GM12878 (cell line): ENCODE results near the gene MEIOB. TPM values are rescaled to one million over a fixed set of nuclear protein-coding genes. Genes with fewer than 3 reads are reported as not detected.

Experiments used
- CBFB ChIP-seq: IDR thresholded peaks from 2 replicates; pipeline ENCODE4 v1.6.1; 2016; ENCODE audit warnings: antibody characterized with exemption, low read depth
- CEBPZ ChIP-seq: fragments of 150-350 bp; IDR thresholded peaks from 2 replicates; pipeline ENCODE4 v1.6.1; 2016; ENCODE audit warnings: low read depth, low read length
- CREB1 ChIP-seq: IDR thresholded peaks from 2 replicates; pipeline ENCODE4 v1.6.1; 2012; ENCODE audit warnings: low read depth, mild to moderate bottlenecking, inconsistent platforms
- EZH2 ChIP-seq: IDR thresholded peaks from 2 replicates; pipeline ENCODE4 v1.6.1; 2012; ENCODE audit warnings: low read depth, mild to moderate bottlenecking, control low read depth, inconsistent platforms, low read length, borderline replicate concordance; ENCODE audit not compliant: control insufficient read depth
- GABPA ChIP-seq: IDR thresholded peaks from 2 replicates; pipeline ENCODE4 v1.6.1; 2014; ENCODE audit warnings: antibody characterized with exemption, low read depth, mild to moderate bottlenecking, inconsistent platforms
- HDAC2 ChIP-seq: fragments of 200-600 bp; sonication (generic); IDR thresholded peaks from 2 replicates; pipeline ENCODE4 v1.6.1; 2017
- MXI1 ChIP-seq: fragments of 150-350 bp; IDR thresholded peaks from 2 replicates; pipeline ENCODE4 v1.6.1; 2011; ENCODE audit warnings: low read depth, mild to moderate bottlenecking, inconsistent platforms, low read length, improper control_type of control experiment
- NR2F1 ChIP-seq: fragments of 450-650 bp; conservative IDR thresholded peaks from 2 replicates; pipeline ENCODE4 v1.6.1; 2017; ENCODE audit warnings: mild to moderate bottlenecking
- RBBP5 ChIP-seq: fragments of 200-600 bp; sonication (generic); conservative IDR thresholded peaks from 2 replicates; pipeline ENCODE4 v1.6.1; 2016
- SIN3A ChIP-seq: IDR thresholded peaks from 2 replicates; pipeline ENCODE4 v1.6.1; 2012; ENCODE audit warnings: low read depth, low read length, improper control_type of control experiment
- SREBF1 ChIP-seq: IDR thresholded peaks from 2 replicates; pipeline ENCODE4 v1.6.1; 2012; ENCODE audit warnings: mild to moderate bottlenecking, low read length
- SRF ChIP-seq, 2 experiments: IDR thresholded peaks; 2 replicates each; pipeline ENCODE4 v1.6.1; 2011; ENCODE audit warnings: low read depth in 2 of 2, low read length in 2 of 2, mild to moderate bottlenecking in 1 of 2, moderate library complexity in 1 of 2
- STAT1 ChIP-seq: fragments of 450-650 bp; conservative IDR thresholded peaks from 2 replicates; pipeline ENCODE4 v1.6.1; 2014; ENCODE audit warnings: antibody characterized with exemption, mild to moderate bottlenecking
- TBL1XR1 ChIP-seq: IDR thresholded peaks from 2 replicates; pipeline ENCODE4 v1.6.1; 2012; ENCODE audit warnings: low read depth, low read length, improper control_type of control experiment
- WRNIP1 ChIP-seq: IDR thresholded peaks from 2 replicates; pipeline ENCODE4 v1.6.1; 2011; ENCODE audit warnings: low read depth, low read length, improper control_type of control experiment, borderline replicate concordance
- ZBTB4 ChIP-seq: fragments of 450-650 bp; formaldehyde crosslinking; IDR thresholded peaks from 2 replicates; pipeline ENCODE4 v1.4.0; 2022; ENCODE audit warnings: mild to moderate bottlenecking, moderate library complexity
- ZNF207 ChIP-seq: fragments of 450-650 bp; IDR thresholded peaks from 2 replicates; pipeline ENCODE4 v1.6.1; 2014; ENCODE audit warnings: antibody characterized with exemption, mild to moderate bottlenecking, borderline replicate concordance
- ZNF384 ChIP-seq: IDR thresholded peaks from 2 replicates; pipeline ENCODE4 v1.6.1; 2012; ENCODE audit warnings: low read depth, mild to moderate bottlenecking, low read length, improper control_type of control experiment, borderline replicate concordance
- polyA plus RNA-seq, 11 experiments: library from polyadenylated mRNA; depleted of rRNA in 4 of 11; unstranded in 6 of 11; stranded (reverse) in 5 of 11; fragments of >200 nt; fragmentation: Nextera tagmentation in 4 of 11; fragmentation: Illumina TruSeq in 1 of 11; extraction: Ambion mirVana in 4 of 11; extraction: Trizol in 1 of 11; gene quantifications; 1 replicate in 1 of 11; 2 replicates in 10 of 11; pipeline versions ENCODE4 v1.2.1 to v1.2.3, GENCODE V29; 2011 to 2016; ENCODE audit warnings: inconsistent platforms in 2 of 11, missing spikeins in 2 of 11, low read depth in 1 of 11
- total RNA-seq, 4 experiments: library from RNA; depleted of rRNA in 3 of 4; stranded (reverse); fragments of >200 nt in 3 of 4; fragmentation: Illumina TruSeq in 1 of 4; extraction: Trizol in 1 of 4; gene quantifications; 2 replicates each; pipeline versions ENCODE4 v1.2.1 to v1.2.3, GENCODE V29; 2013 to 2021
- TF ChIP-seq, protein P1 (sequence below): IDR thresholded peaks from 2 replicates; pipeline ENCODE4 v1.6.1; 2011; ENCODE audit warnings: borderline replicate concordance, low read depth, mild to moderate bottlenecking, moderate library complexity, low read length; ENCODE audit not compliant: insufficient read depth, poor library complexity, severe bottlenecking
- TF ChIP-seq, protein P2 (sequence below): IDR thresholded peaks from 2 replicates; pipeline ENCODE4 v1.6.1; 2012; ENCODE audit warnings: low read length, inconsistent platforms

MEIOB gene
- total and polyA plus RNA-seq, 10 of the 15 experiments (the other 5 are each of a cell fraction or from before 2014, with no cell fraction given) = 0.04 to 0.26 (median 0.09) TPM; not detected in 5

- TF ChIP-seq STAT1 (0 out of 2 replicates have a peak, but pooled peaks have one; percentile 25), MXI1 (peak; percentile 85; the same call in 1 of the 2 replicates), EZH2 (no peak), CBFB (no peak), SIN3A (peak; percentile 96), CEBPZ (peak; percentile 48; the same call in 1 of the 2 replicates), CREB1 (peak; percentile 36; the same call in 1 of the 2 replicates), WRNIP1 (no peak), ZNF207 (peak; percentile 93), HDAC2 (peak; percentile 93), GABPA (no peak), NR2F1 (peak; percentile 34; the same call in 1 of the 2 replicates), RBBP5 (no peak), ZBTB4 (CRISPR knock-in tag) (no peak), SRF (IDR thresholded peaks at IDR 0.05; ENCODE audit: low read depth in 2 of 2, low read length in 2 of 2) (no peak; a peak in 1 of 4 replicates), SREBF1 (no peak), ZNF384 (no peak), TBL1XR1 (peak; percentile 23; the same call in 1 of the 2 replicates)
- TF ChIP-seq, protein P1, sequence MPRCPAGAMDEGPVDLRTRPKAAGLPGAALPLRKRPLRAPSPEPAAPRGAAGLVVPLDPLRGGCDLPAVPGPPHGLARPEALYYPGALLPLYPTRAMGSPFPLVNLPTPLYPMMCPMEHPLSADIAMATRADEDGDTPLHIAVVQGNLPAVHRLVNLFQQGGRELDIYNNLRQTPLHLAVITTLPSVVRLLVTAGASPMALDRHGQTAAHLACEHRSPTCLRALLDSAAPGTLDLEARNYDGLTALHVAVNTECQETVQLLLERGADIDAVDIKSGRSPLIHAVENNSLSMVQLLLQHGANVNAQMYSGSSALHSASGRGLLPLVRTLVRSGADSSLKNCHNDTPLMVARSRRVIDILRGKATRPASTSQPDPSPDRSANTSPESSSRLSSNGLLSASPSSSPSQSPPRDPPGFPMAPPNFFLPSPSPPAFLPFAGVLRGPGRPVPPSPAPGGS = no peak
- TF ChIP-seq, protein P2, sequence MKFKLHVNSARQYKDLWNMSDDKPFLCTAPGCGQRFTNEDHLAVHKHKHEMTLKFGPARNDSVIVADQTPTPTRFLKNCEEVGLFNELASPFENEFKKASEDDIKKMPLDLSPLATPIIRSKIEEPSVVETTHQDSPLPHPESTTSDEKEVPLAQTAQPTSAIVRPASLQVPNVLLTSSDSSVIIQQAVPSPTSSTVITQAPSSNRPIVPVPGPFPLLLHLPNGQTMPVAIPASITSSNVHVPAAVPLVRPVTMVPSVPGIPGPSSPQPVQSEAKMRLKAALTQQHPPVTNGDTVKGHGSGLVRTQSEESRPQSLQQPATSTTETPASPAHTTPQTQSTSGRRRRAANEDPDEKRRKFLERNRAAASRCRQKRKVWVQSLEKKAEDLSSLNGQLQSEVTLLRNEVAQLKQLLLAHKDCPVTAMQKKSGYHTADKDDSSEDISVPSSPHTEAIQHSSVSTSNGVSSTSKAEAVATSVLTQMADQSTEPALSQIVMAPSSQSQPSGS = no peak
Observed at GRCh38 chr16:1826691-1827573, 45.0 kb downstream of the MEIOB start, which contains the start of the genes FAHD1 and HAGH (continued).
